NB4 (cell line): Measurements from ENCODE around the gene SNX17.

ENCODE experiments used
- CTCF ChIP-seq: IDR thresholded peaks from one replicate; pipeline ENCODE4 v1.5.1; 2012; ENCODE audit warnings: low read depth, low read length
- MAX ChIP-seq: IDR thresholded peaks from 2 replicates; pipeline ENCODE4 v1.6.1; 2011; ENCODE audit warnings: low read depth, low read length

- TF ChIP-seq CTCF (no peak), MAX (no peak)
Measured at GRCh38 chr2:27377618-27378095, 7.2 kb downstream of the SNX17 start.
